Hematopoietic multipotent progenitor cell treated with erythropoietin and hydrocortisone succinate and interleukin-3 and kit ligand, for 17 days (in vitro differentiated cells): ENCODE results near the gene YIF1B.
"Not testable (repeated sequence)": the region's sequence is repeated elsewhere in the genome, so short reads cannot be mapped to it uniquely, and the experiment has no call there.

Source experiments
- DNase-seq: peaks from one replicate; pipeline ENCODE4 v3.0.0-alpha.2; 2015; ENCODE audit warnings: low spot score

The YIF1B gene

GRCh38 chr19:38315657-38316476, at the start of gene YIF1B:
TSS of gene YIF1B (minus strand) at chr19:38315947. CDS start at chr19:38315917, 30 bp downstream.
- peak; percentile 96 for DNase-seq

GRCh38 chr19:38362946-38363688, 47.4 kb upstream of the YIF1B start:
- DNase-seq = not testable (repeated sequence)

- peak; percentile 33 for DNase-seq
Observed at GRCh38 chr19:38362076-38362945, 46.6 kb upstream of the YIF1B start.

- DNase-seq = no peak
Observed at GRCh38 chr19:38361633-38362075, 45.9 kb upstream of the YIF1B start.

GRCh38 chr19:38360839-38361631, 45.3 kb upstream of the YIF1B start:
- no peak for DNase-seq

- DNase-seq = no peak
Observed at GRCh38 chr19:38360351-38360750, 44.6 kb upstream of the YIF1B start.

GRCh38 chr19:38359242-38360021, 43.7 kb upstream of the YIF1B start:
- no peak for DNase-seq

- no peak for DNase-seq
Observed at GRCh38 chr19:38358071-38358470, 42.3 kb upstream of the YIF1B start.

- no peak for DNase-seq
Observed at GRCh38 chr19:38355728-38356725, 40.3 kb upstream of the YIF1B start.

GRCh38 chr19:38352611-38353010, 36.9 kb upstream of the YIF1B start:
- DNase-seq = no peak

GRCh38 chr19:38351865-38352395, 36.2 kb upstream of the YIF1B start:
- DNase-seq = no peak

GRCh38 chr19:38350883-38351282, 35.1 kb upstream of the YIF1B start:
- no peak for DNase-seq

- DNase-seq = no peak
Observed at GRCh38 chr19:38346837-38347236, 31.1 kb upstream of the YIF1B start.

GRCh38 chr19:38340927-38341326, 25.2 kb upstream of the YIF1B start:
- no peak for DNase-seq

GRCh38 chr19:38339011-38339410, 23.3 kb upstream of the YIF1B start:
- DNase-seq = not testable (repeated sequence)

- no peak for DNase-seq
Observed at GRCh38 chr19:38337360-38337653, 21.6 kb upstream of the YIF1B start.

- peak; percentile 97 for DNase-seq
Observed at GRCh38 chr19:38336638-38337359, 21.1 kb upstream of the YIF1B start.

- peak; percentile 91 for DNase-seq
Observed at GRCh38 chr19:38335949-38336637, 20.3 kb upstream of the YIF1B start.
